SU-DHL-6 (cell line): ENCODE measurements around the gene ZNF333.
"Not testable (repeated sequence)": the region's sequence is repeated elsewhere in the genome, so short reads cannot be mapped to it uniquely, and the experiment has no call there.

Experiments
- H2AFZ ChIP-seq: fragments of 200-600 bp; sonication (generic); 2 replicates; pipeline ENCODE4 v1.6.1; 2014; ENCODE audit warnings: low read depth, mild to moderate bottlenecking, moderate library complexity, mixed read lengths, antibody characterized with exemption, low read length; ENCODE audit not compliant: severe bottlenecking
- H3F3A ChIP-seq: fragments of 200-600 bp; shearing (Covaris generic); 2 replicates; pipeline ENCODE4 v1.6.0; 2016; ENCODE audit warnings: antibody characterized with exemption, mild to moderate bottlenecking; ENCODE audit not compliant: insufficient read depth
- H3K27ac ChIP-seq: fragments of 200-600 bp; sonication (generic); 2 replicates; pipeline ENCODE4 v1.5.1; 2016; ENCODE audit warnings: low read depth, mild to moderate bottlenecking, low read length, moderate library complexity, mixed read lengths
- H3K27me3 ChIP-seq: fragments of 200-600 bp; sonication (generic), shearing (Covaris generic); 2 replicates; pipeline ENCODE4 v1.6.0; 2014; ENCODE audit warnings: mild to moderate bottlenecking, low read length
- H3K36me3 ChIP-seq: fragments of 200-600 bp; sonication (generic); 2 replicates; pipeline ENCODE4 v1.6.1; 2014; ENCODE audit warnings: mild to moderate bottlenecking, low read length, mixed read lengths
- H3K4me2 ChIP-seq: fragments of 300-600, 200-600 bp; shearing (Covaris generic), sonication (generic); 2 replicates; pipeline ENCODE4 v1.6.0; 2014; ENCODE audit warnings: low read length, low read depth, mild to moderate bottlenecking; ENCODE audit not compliant: poor library complexity, severe bottlenecking
- H3K4me3 ChIP-seq: fragments of 200-600 bp; sonication (generic); 2 replicates; pipeline ENCODE4 v1.5.1; 2014; ENCODE audit warnings: antibody characterized with exemption, low read length, mild to moderate bottlenecking, mixed read lengths; ENCODE audit not compliant: insufficient read depth, poor library complexity, severe bottlenecking
- H3K79me2 ChIP-seq: fragments of 200-600 bp; sonication (generic); 2 replicates; pipeline ENCODE4 v1.6.1; 2014; ENCODE audit warnings: mild to moderate bottlenecking, low read length, moderate library complexity; ENCODE audit not compliant: insufficient read depth
- H3K9ac ChIP-seq: fragments of 200-600 bp; sonication (generic); 2 replicates; pipeline ENCODE4 v1.7.0; 2014; ENCODE audit warnings: mild to moderate bottlenecking, low read length
- H3K9me2 ChIP-seq: fragments of 200-600 bp; sonication (generic); replicated peaks from 2 replicates; pipeline ENCODE4 v1.6.1; 2014; ENCODE audit warnings: low read length; ENCODE audit not compliant: insufficient read depth
- H3K9me3 ChIP-seq: fragments of 200-600 bp; sonication (generic); 2 replicates; pipeline ENCODE4 v1.6.1; 2014; ENCODE audit warnings: low read length, mixed read lengths; ENCODE audit not compliant: insufficient read depth
- H4K20me1 ChIP-seq: fragments of 200-600 bp; sonication (generic); 2 replicates; pipeline ENCODE4 v1.6.1; 2014; ENCODE audit warnings: low read depth, mild to moderate bottlenecking, antibody characterized with exemption, low read length, moderate library complexity, mixed read lengths
- EZH2phosphoT487 ChIP-seq: fragments of 200-600 bp; sonication (generic), shearing (Covaris generic); conservative IDR thresholded peaks from 2 replicates; pipeline ENCODE4 v1.6.1; 2018; ENCODE audit warnings: mild to moderate bottlenecking, antibody characterized with exemption, low read length, moderate library complexity, mixed read lengths
- TF ChIP-seq, protein P1 (sequence below): fragments of 200-600 bp; sonication (generic); IDR thresholded peaks from one replicate; pipeline ENCODE4 v1.5.1; 2017; ENCODE audit warnings: antibody characterized with exemption, mild to moderate bottlenecking, low read length, moderate library complexity; ENCODE audit not compliant: insufficient read depth, poor library complexity, severe bottlenecking

ZNF333 gene

DNA sequence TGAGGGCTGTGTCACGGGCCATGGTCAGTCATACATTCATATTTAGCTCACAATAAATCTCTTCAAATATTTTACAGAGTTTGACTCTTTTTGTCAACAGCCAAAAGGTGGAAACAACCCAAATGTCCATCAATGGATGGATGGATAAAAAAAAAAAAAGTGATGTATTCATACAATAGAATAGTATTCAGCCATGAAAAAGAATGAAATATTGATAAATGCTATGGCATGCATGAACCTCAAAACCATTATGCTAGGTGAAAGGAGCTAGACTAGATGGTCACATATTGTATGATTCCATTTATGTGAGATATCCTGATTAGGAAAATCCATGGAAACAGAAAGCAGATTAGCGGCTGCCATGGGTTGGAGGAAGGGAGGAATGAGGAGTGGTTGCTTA, 72.3 kb downstream of the ZNF333 start:
- no peak overlapping the region for H2AFZ ChIP-seq
- H3K27me3 ChIP-seq: no peaks in the 10 kb centered on the region
- no peaks in the 10 kb centered on the region for H3K36me3 ChIP-seq
- no peaks in the 10 kb centered on the region for H3K9me3 ChIP-seq
- no peak overlapping the region for H3K4me3 ChIP-seq
- H4K20me1 ChIP-seq: no peaks in the 10 kb centered on the region
- H3K9me2 ChIP-seq: no peaks in the 10 kb centered on the region
- no peaks in the 10 kb centered on the region for H3K79me2 ChIP-seq
- H3K27ac ChIP-seq: no peak overlapping the region
- no peak for TF ChIP-seq EZH2phosphoT487
- TF ChIP-seq, protein P1, sequence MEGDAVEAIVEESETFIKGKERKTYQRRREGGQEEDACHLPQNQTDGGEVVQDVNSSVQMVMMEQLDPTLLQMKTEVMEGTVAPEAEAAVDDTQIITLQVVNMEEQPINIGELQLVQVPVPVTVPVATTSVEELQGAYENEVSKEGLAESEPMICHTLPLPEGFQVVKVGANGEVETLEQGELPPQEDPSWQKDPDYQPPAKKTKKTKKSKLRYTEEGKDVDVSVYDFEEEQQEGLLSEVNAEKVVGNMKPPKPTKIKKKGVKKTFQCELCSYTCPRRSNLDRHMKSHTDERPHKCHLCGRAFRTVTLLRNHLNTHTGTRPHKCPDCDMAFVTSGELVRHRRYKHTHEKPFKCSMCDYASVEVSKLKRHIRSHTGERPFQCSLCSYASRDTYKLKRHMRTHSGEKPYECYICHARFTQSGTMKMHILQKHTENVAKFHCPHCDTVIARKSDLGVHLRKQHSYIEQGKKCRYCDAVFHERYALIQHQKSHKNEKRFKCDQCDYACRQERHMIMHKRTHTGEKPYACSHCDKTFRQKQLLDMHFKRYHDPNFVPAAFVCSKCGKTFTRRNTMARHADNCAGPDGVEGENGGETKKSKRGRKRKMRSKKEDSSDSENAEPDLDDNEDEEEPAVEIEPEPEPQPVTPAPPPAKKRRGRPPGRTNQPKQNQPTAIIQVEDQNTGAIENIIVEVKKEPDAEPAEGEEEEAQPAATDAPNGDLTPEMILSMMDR: no peak
- H3F3A ChIP-seq: no peaks in the 10 kb centered on the region
- no peak overlapping the region for H3K4me2 ChIP-seq
- H3K9ac ChIP-seq: no peak overlapping the region

DNA sequence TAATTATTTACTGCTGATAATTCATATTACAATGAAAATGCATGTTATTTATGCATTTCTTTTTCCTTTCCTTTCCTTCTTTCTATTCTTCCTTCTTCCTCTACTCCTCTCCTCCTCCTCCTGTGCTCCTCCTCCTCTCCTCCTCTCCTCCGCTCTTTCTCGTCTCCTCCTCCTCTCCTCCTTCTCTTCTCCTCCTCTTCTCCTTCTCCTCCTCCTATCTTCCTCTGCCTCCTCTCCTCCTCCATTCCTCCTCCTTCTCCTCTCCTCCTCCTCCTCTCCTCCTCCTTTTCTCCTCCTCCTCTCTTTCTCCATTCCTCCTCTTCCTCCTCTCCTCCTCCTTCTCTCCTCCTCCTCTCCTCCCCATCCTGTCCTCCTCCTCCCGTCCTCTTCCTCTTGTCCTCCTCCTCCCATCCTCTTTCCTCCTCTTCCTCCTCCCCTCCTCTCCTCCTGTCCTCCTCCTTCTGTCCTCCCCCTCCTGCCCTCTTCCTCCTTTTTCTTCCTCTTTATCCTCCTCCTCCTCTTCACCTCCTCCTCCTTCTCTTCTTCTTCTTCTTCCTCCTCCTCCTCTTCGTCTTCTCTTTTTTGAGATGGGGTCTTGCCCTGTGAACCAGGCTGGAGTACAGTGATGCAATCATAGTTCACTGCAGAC, 73.8 kb downstream of the ZNF333 start:
- no peak overlapping the region for H3K27ac ChIP-seq
- H4K20me1 ChIP-seq: no peaks in the 10 kb centered on the region
- H3K27me3 ChIP-seq: no peaks in the 10 kb centered on the region
- H3F3A ChIP-seq: no peaks in the 10 kb centered on the region
- H3K9me3 ChIP-seq: no peaks in the 10 kb centered on the region
- H3K79me2 ChIP-seq: no peaks in the 10 kb centered on the region
- no peak overlapping the region for H3K4me3 ChIP-seq
- no peak overlapping the region for H3K9ac ChIP-seq
- no peak for TF ChIP-seq EZH2phosphoT487
- no peak overlapping the region for H2AFZ ChIP-seq
- no peaks in the 10 kb centered on the region for H3K9me2 ChIP-seq
- no peak overlapping the region for H3K4me2 ChIP-seq
- H3K36me3 ChIP-seq: no peaks in the 10 kb centered on the region

DNA sequence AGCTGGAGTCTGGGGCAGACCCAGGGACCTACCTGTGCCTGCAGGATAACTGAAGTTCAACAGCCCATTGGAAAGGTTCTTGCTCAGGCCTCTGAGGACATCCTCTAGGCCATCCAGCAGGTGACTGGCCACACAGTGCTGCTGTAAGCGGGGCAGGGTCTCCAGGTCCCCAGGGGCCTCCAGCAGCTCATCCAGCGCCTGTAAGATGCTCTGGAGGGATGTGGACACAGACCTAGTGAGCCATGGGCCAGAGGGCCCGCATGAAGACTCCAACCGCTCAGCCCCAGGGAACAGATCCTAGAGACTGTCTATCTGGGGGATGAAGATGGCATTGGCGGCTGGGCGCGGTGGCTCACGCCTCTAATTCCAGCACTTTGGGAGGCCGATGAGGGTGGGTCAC, 74.6 kb downstream of the ZNF333 start:
- Histone ChIP-seq H3K9me3 (no peaks in the 10 kb centered on the region), H4K20me1 (no peaks in the 10 kb centered on the region), H3K9ac (no peak overlapping the region), H3K27ac (no peak overlapping the region), H3K4me3 (no peak overlapping the region), H3K27me3 (no peaks in the 10 kb centered on the region), H3K36me3 (no peaks in the 10 kb centered on the region), H2AFZ (no peak overlapping the region), H3F3A (no peaks in the 10 kb centered on the region), H3K9me2 (no peaks in the 10 kb centered on the region), H3K4me2 (no peak overlapping the region), H3K79me2 (no peaks in the 10 kb centered on the region)
- TF ChIP-seq, protein P1: no peak
- no peak for TF ChIP-seq EZH2phosphoT487

DNA sequence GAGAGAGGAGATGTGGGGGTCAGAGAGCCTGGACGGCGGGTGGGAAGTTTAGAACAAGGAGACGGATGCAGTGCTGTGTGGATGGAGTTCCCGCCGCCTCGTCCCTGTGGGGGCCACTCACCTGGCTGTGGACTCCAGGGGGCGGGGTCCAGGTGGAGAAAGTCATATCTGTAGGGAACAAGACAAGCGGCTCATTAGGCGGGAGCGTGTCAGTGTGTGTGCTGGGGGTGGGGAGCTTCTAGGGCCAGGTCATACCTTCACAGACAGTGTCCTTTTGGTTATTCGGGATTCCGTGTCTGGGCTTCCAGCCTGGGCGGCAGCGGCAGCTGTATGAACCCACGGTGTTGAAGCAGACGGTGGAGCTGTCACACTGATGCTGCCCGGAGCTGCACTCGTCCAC, 75.6 kb downstream of the ZNF333 start:
- not testable (repeated sequence) for H3K4me3 ChIP-seq, H3K9me3 ChIP-seq, H3K27me3 ChIP-seq, H4K20me1 ChIP-seq, H3K9ac ChIP-seq, H3F3A ChIP-seq, H2AFZ ChIP-seq, H3K27ac ChIP-seq, H3K9me2 ChIP-seq, H3K4me2 ChIP-seq, H3K79me2 ChIP-seq, H3K36me3 ChIP-seq

DNA sequence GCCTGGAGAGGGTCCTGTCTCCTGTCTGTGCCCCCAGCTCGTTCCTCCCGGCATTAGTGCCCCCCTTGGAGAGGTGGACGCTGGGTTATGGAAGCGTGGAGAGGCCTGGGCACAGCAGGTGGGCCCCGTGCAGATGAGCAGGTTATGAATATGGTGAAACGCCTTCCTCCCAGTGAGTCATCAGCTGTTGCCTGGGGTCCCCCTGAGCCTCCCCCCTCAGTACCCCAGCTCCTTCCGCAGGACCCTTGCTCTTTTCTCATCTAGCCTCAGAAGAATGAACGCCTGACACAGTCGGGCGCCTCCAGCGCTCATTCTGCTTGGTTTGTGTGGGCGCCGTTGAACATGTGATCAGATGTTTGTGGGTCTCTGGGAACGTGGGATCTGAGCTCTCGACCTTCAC, 76.0 kb downstream of the ZNF333 start:
- not testable (repeated sequence) for H3K27me3 ChIP-seq, H3K36me3 ChIP-seq, H3K9ac ChIP-seq, H4K20me1 ChIP-seq, H3K9me2 ChIP-seq, H2AFZ ChIP-seq, H3K9me3 ChIP-seq, H3K4me2 ChIP-seq, H3K27ac ChIP-seq, H3K4me3 ChIP-seq, H3F3A ChIP-seq, H3K79me2 ChIP-seq
